Fibroblast of pulmonary artery (primary cell): ENCODE measurements around the gene KIRREL1.

Experiments used
- DNase-seq: peaks from one replicate; pipeline ENCODE4 v3.0.0-alpha.2; 2010; ENCODE audit warnings: low read depth
- H3K4me3 ChIP-seq: replicated peaks from 2 replicates; pipeline ENCODE4 v1.5.1; 2011; ENCODE audit warnings: low read depth, mild to moderate bottlenecking, control low read depth, low read length, moderate library complexity
- TF ChIP-seq, protein P1 (sequence below): IDR thresholded peaks from 2 replicates; pipeline ENCODE4 v1.5.1; 2011; ENCODE audit warnings: mild to moderate bottlenecking, control low read depth, low read length, inconsistent platforms; ENCODE audit errors: missing control alignments

KIRREL1 gene

DNA sequence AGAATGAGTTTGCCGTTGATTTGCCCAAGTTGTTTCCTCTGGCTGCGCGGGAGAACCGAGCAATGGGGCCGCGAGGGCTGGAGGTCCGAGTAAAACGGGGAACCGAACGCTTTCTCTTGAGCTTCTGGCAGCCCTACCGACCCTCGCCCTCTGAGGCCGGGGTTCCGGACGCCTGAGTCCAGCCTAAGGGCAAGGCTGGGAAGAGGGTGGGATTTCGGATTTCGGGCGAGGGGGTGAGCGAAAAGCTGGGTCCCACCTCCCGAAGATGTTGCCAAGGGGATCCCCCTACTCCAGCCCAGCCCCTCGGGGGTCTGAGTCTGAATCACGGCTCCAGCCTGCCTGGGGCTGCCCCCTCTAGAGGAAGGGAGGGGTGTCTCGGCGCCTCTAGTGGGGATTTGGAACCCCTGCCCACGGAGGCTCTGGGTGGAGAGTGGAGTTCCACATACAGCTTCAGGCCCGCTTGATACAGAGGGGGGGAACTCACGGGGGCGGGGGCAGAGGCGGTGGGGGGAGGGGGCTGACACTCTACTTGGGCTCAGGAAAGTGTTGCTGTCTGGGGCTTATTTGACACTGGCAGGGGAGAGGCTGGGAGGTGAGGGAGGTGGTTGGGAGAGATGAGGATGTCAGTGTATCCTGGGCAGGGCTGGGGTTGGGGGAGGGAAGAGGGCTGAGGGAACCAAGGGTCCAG is 617 bp downstream of the KIRREL1 start:
- H3K4me3 ChIP-seq: peak overlapping the region; percentile 95
- TF ChIP-seq, protein P1, sequence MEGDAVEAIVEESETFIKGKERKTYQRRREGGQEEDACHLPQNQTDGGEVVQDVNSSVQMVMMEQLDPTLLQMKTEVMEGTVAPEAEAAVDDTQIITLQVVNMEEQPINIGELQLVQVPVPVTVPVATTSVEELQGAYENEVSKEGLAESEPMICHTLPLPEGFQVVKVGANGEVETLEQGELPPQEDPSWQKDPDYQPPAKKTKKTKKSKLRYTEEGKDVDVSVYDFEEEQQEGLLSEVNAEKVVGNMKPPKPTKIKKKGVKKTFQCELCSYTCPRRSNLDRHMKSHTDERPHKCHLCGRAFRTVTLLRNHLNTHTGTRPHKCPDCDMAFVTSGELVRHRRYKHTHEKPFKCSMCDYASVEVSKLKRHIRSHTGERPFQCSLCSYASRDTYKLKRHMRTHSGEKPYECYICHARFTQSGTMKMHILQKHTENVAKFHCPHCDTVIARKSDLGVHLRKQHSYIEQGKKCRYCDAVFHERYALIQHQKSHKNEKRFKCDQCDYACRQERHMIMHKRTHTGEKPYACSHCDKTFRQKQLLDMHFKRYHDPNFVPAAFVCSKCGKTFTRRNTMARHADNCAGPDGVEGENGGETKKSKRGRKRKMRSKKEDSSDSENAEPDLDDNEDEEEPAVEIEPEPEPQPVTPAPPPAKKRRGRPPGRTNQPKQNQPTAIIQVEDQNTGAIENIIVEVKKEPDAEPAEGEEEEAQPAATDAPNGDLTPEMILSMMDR: no peak
- no peak for DNase-seq

DNA sequence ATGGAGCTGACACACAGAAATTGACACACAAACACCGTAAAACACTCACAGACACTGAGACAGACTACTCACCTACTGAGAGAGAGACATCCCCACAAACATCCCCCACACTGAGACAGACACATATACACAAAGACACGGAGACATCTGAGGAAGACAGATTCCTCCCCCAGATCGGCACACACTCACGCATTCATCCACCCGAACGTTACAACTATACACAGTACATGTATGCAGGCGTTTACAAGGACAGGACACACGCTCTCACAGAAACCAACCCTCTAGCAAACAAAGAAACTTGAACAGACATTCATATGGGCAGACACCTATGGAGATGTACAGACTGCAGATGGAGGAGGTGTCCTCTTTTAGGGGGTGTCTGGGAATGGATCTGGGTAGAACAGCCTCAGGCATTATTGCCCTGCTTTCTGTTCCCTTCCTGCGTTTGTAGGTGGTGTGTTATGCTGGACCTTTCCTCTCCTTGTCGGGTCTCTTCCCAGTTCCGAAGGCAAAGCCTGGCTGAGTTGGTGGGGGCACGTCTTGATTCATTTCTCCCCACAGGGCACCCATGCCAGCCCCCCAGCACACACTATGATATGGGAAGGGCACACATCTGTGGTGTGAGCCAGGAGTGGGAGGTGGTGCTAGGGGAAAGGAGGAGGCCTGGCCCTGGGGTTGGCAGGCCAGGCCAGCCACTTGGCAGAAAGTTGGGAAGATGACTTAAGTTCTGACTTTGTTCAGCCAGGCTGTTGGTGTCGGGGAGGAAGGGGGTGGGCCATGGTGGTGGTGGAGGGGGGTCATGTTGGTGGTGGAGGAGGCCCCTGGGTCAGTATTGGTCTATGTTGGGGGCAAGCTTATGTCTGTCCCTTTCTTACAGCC is 1.5 kb downstream of the KIRREL1 start:
- TF ChIP-seq, protein P1: no peak
- peak overlapping the region; percentile 95 for H3K4me3 ChIP-seq
- peak; percentile 38 for DNase-seq

DNA sequence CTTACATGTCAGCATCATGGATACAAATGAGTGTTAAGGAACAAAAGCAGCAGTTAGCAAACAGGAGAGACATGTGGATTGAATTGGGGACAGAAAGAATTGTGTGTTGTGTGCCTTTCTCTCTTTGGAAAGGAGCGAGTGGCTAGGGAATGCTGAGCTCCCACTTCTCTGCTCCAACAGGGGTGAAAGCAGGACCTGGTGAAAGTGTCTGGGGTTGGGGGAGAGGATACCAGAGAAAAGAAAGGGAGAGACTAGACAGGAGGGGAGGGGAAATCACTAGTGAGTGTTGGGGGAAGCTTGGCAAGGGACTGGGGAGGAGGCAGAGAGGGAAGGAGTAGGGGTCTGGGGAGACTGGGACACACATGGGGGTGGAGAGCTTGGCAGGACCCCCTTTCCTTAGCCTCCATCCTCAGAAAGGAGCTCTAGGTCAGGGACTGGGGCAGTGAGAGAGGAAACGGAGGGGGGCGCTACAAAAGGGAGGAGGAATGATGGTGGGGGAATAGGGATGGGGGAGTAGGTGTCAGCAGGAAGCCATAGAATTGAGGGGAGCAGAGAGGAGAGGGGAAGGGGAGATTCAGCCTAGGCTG is 2.2 kb downstream of the KIRREL1 start:
- H3K4me3 ChIP-seq: peak overlapping the region; percentile 95
- DNase-seq: no peak
- TF ChIP-seq, protein P1: peak; percentile 21

DNA sequence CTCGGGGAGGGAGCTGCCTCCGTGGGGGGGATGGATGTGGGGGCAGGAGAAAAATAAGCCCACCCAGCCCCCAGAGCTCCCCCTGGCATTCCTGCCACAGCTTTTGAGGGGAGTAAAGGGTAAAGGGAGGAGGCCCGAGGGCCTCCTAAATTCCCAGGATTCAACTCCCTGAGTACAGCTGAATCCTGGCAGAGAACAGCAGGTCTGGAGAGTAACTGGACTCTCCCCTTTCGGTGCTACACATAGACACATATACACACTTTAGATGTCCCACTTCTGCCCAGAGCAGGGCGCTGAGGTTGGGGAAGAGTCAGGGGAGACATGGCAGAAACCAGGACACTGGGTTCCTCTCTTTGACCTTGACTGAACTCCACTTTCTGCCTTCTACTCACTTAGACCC is 3.0 kb downstream of the KIRREL1 start:
- DNase-seq: no peak
- TF ChIP-seq, protein P1: no peak
- peak overlapping the region; percentile 95 for H3K4me3 ChIP-seq

DNA sequence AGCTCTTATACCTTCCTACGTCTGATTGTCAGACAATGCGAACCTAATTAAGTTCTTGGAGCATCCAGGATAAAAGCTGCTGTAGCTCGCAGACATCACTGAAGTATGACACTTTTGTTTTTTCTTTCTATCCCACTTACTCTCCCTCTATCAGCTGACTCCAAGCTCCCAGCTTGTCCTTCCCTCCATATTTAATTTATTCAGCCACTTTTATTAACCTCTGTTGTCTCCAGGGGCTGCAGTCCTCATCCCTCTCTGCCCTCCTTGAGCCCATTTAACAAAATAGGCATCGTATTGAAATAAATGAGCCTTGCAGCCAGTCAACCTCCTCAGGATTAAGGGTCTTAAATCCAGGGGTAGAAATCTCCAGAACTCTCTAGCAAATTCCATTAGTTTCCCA is 7.1 kb downstream of the KIRREL1 start:
- no peak overlapping the region for H3K4me3 ChIP-seq
- no peak for DNase-seq
- TF ChIP-seq, protein P1: no peak

DNA sequence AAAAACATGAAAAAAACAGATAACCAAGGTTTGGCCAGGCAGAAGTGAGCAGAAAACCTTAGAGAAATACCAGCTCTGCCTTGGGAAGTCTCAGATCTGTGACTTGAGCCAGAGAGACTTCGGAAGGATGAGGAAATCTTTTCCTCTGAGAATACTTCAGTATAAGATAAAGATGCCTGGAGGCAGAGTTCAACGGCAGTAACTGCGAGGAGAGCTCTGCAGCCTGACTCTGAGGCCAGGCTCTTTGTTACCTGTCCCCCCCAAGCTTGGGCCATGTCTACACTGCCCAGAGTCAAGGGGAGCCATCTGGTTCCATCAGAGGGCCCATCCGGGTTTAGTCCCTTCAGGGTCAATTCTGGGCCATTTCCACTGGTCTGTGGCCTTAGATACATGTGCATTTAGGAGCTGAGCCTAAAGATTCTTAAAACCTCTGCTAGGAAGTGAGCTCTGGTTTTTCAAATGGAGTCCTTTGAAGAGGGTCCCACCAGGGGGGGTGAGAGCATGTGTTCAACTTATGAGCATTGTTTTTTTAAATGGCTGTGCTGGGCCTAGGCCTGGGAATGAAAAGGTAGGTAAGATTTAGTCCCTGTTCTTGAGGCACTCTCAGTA is 8.7 kb downstream of the KIRREL1 start:
- TF ChIP-seq, protein P1: no peak
- DNase-seq: peak; percentile 61
- no peak overlapping the region for H3K4me3 ChIP-seq
